Measurements from ENCODE around the gene PRKCD.

Gene PRKCD

DNA sequence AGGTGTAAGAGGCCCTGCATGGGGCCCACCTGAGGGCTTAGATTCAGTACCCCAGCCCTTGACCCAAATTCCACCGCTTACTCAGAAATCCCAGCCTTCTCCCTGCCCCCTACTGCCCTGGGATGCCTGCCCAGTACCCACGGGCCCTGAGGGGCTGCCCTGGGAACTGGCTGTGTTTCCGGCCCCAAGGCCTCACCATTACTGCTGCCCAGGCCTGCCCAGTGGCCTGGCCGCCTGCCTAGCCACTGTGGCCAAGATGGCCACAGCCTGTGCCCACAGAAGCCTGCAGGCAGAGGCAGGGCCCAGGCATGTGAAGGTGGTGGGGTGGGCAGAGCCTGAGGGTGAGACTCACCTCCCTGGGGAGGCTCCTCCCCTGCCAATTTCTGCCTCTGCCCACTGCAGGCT is 6.1 kb upstream of the PRKCD start:
- no peak for DNase-seq (ENCODE audit: low read depth, low spot score)

DNA sequence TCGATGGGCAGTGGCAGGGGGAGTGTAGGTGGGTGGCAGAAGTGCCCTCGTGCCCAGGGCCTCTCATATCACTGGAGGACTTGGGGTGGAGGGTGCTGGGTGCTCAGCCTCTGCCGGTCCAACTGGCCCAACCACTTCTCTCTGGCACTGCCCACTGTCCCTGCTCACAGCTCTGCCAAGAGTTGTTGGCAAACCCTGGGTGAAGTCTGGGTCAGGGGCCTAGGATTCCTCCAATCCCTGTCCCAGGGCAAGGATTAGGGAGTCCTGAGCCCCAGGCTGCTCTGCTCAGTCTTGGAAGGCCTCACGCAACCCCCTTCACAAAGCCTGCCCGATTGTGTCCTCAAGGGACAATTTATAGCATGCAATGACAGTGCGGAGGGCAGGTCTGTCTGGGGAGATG is 5.2 kb upstream of the PRKCD start:
- DNase-seq (ENCODE audit: low read depth, low spot score) = no peak

- DNase-seq (ENCODE audit: low read depth, low spot score) = no peak
These were observed 4.6 kb upstream of the PRKCD start for GRCh38 chr3:53156368-53156834.

- DNase-seq (ENCODE audit: low read depth, low spot score) = no peak
These were observed 2.9 kb upstream of the PRKCD start for GRCh38 chr3:53157974-53158580.

DNA sequence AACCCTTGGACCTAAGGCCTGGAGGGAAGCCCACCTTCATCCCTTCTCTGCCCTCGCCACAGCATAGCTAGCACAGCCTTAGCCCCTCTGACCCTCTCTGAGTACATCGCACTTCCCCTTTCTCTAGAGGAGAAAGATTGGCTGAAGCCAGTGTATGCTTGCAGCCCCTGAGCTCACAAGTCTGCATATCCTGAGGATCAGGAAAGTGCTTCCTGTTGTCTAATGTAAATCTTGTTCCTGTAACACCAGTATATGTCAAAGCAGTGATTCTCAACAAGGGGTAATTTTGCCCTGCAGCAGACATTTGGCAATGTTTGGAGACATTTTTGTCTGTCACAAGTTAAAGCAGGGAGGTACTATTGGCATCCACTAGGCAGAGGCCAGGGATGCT is 2.2 kb upstream of the PRKCD start:
- no peak for DNase-seq (ENCODE audit: low read depth, low spot score)

- DNase-seq (ENCODE audit: low read depth, low spot score) = no peak
These were observed 1.6 kb upstream of the PRKCD start for GRCh38 chr3:53159156-53160060.

DNA sequence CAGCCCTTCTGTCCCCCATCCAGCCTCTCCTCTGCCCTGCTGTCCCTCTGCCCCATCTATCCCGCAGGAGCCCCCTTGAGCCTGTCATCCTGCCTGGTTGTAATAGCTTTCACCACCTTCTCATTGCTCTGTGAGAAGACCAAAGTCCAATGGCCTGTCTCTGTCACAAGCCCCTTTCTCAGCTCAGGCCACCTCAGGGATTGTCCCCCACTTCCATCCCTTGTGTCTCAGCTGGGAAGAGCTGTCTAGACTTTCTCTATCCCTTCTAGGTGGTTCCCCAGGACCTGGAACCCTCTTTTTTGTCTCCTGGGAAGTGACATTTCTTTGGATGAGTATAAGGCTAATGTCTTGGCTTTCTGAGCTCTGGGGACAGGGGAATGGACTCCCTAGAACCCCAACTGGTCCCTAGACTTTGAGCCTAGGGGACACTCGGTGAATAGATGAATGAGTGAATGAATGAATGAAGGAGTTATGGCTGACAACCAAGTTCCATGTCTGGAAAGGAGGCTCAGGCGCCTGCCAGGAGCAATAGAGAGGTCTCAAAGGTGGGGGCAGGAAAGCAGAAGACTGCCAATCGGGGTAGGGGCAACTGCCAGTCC is 849 bp upstream of the PRKCD start:
- no peak for DNase-seq (ENCODE audit: low read depth, low spot score)

GRCh38 chr3:53161450-53161819 is 426 bp downstream of the PRKCD start:
- no peak for DNase-seq (ENCODE audit: low read depth, low spot score)

- DNase-seq (ENCODE audit: low read depth, low spot score) = no peak
These were observed 1.0 kb downstream of the PRKCD start for GRCh38 chr3:53161820-53162671.

DNA sequence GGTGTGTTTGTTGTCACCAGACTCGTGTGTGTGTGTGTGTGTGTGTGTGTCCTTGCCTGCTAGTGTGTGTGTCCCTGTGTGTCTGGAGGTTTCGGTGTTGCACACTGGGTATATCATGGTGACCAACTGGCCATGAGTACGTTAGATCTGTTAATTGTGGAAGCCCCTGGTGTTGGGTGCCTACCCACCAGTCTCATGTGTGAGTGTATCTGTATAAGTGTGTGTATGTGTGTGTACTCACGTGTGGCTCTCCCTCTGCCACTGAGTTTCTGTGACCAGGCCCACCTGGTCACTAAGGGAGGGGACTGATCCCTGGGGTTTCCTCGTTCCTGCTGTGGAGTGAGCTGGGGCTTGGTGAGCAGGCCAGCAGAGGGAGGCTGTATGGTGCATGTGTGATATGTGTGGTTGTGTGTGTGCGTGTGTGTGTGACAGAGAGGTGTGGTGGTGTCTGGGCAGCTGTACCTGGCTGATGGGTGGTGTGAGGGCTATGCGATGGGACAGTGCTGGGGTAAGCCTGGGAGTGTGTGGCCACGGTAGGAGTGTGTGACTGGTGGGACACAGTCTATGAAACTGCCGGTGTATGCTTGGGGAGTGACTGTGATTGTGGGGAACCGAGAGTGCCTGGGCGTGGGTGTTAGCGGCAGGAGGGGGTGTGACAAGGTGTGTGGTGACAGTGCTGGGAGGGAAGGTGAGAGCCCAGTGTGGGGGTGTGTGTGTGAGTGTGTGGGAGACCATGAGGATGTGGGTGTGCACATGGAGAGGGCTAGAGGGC is 1.8 kb downstream of the PRKCD start:
- DNase-seq (ENCODE audit: low read depth, low spot score) = no peak

- no peak for DNase-seq (ENCODE audit: low read depth, low spot score)
These were observed 2.7 kb downstream of the PRKCD start for GRCh38 chr3:53163444-53164387.

DNA sequence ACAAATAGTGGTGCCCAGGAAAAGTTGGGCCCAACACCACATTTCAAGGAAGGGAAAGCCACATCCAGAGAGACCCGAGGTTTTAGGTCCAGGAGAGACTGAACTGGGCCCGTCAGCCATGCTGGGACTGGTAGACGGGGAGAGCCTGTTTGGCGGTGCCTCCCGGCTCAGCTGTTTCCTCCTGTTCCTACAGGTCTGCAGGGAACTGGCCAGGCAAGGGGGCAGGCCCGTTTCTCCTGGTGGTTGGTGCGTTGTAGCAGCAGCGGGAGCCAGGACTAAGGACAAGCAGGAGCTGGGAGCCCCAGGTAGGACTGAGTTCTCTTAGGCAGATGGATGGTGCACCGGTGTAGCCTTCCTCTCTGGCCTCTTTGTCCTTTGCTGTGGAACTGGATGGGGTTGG is 3.9 kb downstream of the PRKCD start:
- DNase-seq (ENCODE audit: low read depth, low spot score) = no peak

GRCh38 chr3:53166206-53166605 is 5.2 kb downstream of the PRKCD start:
- DNase-seq (ENCODE audit: low read depth, low spot score) = no peak

DNA sequence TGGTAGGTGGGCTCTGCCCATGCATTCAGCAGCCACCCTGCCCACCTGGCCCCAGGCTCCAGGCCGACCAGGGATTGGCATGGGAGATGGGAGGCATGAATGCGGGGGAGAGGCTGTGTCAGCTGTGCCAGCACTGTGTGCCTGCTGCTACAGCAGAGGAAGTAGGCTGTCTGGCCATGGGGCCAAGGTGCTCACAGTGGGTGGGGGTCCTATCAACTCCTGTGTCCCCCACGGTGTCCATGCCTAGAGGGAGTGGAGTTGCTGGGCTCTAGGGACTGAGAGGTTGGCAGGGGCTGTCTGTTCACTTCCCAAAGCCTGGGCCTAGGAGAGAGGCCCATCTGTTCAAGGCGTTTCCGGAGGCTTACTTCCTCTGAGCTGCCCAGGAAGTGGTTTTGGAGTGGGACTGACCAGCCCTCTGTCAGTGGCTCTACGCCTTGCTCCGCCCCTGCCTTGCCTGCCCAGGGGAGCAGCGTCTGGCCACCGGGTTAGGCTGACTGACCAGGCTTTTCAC is 5.8 kb downstream of the PRKCD start:
- DNase-seq (ENCODE audit: low read depth, low spot score) = no peak

DNA sequence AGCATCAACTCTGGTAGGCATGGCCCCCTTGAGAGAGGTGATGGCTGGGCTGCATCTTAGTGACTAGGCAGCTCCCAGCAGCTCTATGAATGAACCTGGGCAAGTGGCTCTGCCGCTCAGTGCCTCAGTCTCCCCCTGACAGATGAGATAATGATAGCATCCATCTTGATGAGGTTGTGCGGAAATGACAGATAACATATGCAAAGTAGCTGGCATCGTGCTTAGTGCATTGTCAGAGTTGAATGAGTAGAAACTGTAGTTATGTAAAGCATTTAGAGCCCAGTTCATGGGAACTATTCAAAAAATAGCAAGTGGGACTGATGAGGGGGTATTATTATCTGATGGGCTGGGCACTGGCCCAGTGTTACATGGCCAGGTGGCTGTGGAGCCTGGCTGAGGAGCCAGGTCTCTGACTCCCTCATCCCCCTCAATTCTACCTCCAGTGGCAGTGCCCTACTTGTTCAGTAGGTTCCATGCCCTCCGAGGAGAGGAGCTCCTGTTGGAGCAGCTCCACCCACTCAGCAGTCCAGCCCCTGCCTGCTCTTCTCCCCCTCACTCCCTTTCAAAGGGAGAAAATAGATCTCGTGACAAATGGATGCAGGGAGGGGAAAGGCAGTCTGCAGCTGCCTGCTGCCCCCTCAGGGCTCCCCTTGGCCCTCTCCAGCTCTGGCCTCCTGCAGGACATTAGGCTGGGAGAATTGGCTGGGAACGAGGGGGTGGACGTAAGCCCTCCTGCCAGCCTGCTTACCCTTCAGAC is 6.6 kb downstream of the PRKCD start:
- DNase-seq (ENCODE audit: low read depth, low spot score) = no peak

DNA sequence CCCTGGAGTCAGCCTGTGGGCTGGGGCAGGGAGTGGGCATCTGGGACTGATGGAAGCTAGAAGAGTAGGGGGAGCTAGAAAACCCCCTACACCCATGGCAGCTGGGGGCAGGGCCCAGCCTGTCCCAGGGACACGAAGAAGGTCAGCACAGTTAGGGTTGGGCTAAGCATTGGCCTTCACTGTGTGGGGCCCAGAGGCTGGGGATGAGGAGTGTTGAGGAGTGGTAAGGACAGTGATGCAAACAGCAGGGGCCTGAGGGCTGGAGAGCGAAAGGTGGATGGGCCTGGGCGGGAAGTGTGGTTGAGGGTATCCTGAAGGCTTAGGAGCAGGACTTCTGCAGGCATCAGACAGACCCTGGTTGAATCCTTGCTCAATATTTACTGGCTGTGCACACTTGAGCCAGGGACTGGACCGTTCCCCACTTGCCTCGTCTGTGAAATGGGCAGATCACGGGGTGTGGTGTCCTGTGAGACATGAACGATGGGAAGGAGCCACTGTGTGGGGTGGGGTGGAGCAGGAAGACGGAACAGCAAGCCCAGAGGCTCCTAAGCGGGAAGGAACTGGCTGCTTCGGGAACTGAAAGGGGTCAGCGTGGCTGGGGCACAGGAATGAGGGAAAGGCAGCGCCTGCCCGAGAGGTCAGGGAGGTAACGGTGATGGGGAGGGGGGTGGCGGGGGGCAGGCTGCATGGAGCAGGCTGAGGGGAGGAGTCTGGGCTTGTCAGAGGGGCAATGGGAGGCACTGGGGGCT is 7.3 kb downstream of the PRKCD start:
- no peak for DNase-seq (ENCODE audit: low read depth, low spot score)

GRCh38 chr3:53169045-53169831 is 8.2 kb downstream of the PRKCD start:
- DNase-seq (ENCODE audit: low read depth, low spot score) = no peak
